HG03521 (cell line): Measurements from ENCODE around the gene LLGL2.

Experiments used
- ATAC-seq: cut with Tn5 transposase; IDR thresholded peaks from one replicate; pipeline ENCODE4 v1.9.1; 2021; ENCODE audit warnings: mild to moderate bottlenecking, moderate library complexity; ENCODE audit not compliant: unreplicated experiment

Gene LLGL2

DNA sequence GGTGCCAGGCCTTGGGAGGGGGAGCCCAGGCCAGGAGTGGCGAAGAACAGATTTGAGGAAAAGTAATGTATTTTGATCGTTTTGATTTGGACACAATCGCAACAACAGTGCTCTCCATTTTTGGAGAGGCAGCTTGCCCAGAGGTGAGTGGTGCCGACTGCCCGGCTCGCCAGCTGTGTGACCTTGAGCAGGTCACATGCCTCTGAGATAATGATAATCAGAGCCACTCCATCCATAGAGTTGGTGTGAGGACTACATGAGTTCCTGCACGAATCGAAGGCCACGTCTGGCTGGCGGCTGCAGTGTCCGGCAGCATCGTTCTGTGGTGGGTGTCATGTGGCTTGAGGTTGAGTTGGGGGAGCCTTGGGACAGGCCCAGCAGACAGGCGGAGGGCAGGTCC, 20.7 kb downstream of the LLGL2 start:
- ATAC-seq, result no peak

DNA sequence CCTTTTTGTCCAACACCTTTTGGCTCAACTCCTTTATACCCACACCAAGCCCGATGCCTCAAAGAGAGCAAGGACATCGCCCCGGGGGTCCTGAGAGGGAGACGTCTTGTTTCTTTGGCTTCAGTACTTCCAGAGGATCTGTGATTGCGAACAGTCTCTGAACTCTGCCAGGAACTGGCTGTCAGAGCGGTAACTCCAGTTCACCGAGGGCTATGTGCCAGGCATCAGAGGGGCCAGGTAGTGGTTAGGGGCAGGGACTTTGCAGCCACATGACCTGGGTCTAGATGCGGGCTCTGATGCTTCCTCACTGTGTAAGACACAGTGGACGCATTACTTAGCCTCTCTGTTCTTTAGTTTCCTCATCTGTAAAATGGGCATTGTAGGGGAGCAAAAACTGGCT, 21.6 kb downstream of the LLGL2 start:
- ATAC-seq, result no peak

DNA sequence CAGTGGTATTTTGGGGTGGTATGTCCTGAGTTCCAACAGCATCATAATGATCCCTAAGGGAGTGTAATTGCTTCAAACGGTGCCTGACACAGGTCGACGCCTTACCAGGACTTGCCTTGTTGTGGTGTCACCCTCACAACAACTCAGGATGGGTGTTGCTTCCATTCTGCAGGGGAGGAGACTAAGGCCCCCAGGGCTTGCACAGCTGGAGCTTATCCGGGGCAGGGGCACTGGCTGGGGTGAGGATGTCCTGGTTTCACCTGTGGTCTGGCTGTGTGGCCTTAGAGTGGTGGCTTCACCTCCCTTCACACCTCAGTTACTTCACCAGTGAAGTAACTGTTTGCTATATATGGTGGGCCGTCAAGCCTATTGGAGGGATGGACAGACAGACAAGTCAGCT, 23.3 kb downstream of the LLGL2 start:
- no peak for ATAC-seq

DNA sequence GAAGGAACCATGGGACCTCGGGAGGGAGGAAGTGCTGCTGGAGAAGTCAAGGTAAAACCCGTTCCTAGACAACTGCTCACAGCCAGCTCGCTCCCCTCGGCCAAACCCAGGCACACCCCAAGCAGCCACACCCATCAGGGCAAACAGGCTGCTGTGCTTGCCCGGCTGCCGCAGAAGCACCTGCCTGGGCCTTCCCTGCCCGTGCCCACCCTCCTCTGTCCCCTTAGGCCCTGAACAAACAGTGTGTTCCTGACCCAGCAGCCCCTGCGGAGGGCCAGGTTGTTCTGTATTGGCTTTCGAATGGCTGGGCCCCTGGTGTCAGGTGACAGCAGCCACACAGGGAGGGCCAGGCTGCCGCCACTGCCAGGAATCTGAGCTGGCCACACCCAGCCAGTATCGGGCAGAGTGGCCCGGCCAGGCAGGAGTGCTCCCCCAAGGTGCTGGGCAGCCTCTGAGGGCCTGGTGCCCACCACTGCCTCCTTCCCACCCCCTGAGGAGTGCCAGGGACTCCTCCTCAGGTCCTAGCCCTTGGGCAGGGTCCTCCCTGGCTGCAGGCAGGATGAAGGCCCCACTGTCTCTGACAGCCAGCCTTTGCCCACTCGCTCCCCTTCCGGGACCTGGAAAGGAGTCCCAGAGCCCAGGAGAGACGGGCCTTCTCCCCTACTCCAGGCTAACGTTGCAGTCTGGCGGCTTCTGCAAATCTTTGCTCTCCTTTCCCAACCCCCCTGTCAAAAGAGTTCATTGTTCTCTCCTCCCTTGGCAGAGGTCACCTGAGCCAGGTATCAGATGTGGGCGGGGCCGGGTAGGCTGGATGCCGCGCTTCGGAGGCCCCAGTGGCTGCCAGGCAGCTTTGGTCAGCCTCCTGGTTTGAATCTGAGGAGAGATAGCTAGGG, 24.0 kb downstream of the LLGL2 start:
- ATAC-seq, result no peak

DNA sequence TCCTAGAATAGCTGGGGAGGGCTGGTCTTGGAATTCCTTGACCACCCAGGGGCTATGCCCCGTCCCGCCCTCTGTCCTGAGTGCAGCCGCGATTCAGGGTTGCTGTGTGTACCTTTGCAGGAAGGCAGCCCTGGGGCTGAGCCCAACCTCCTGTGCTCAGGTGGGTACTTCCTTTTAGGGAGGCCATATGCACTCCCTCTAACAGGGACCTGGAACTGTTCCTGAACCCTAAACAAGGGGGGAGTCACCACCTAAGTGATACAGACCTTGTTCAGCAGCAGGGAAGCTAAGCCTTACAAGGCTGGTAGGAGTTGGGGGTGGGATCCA, 24.6 kb downstream of the LLGL2 start:
- ATAC-seq, result no peak

DNA sequence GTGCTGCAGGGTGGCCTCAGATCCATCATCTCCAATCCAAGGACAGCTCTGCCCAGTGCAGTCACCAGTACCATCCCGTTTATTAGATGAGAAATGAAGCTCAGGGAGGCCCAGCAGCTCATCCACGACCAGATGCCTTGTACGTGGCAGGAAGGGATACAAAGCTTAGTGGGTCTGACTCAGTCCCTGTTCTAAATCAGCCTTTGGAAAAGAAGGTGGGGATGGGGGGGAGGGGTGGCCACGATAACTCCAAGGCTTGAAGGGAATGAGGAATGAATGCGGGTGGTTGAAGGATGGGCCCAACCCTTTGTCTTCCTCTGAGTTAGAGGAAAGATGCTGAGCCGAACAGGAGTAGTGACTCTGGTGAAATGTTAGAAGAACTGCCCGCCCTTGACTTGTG, 25.8 kb downstream of the LLGL2 start:
- ATAC-seq, result no peak

DNA sequence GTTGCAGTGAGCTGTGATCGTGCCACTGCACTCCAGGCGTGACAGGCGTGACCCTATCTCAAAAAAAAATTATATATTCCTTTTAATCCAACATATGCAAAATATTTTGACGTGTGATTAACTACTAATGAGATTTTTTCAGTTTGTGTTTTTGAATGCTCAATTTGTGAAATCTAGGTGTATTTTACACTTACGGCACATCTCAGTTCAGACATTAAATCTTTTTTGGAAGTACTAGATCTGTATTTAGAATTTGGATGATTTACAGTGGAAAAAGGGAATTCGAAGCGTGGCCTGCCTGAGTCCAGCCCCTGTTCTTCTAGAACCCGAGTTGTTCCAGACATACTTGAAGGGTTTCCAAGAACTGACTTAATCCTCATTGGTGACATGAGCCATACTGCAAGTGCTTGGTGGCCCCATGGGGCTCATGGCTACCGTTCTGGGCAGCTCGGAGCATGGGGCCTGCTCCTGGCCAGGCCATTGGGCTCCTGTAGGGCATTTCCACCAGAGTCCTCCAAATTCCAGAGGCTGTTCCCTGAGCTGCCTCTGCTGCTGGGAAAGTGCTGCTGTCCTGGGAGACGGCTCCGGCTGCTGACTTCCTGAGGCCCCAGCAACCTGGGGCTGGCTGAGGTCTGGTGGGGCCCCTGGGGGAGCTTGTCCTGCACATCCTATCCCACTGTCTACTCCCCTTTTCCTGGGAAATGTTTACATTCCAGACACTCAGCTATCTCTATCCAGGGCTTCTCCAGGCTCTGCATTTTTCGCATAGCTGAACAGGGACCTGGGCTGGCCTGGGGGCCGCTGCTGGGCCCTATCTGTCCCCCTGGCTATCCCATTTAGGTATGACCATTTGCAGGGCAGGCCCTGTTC, 27.2 kb downstream of the LLGL2 start:
- ATAC-seq, result no peak

DNA sequence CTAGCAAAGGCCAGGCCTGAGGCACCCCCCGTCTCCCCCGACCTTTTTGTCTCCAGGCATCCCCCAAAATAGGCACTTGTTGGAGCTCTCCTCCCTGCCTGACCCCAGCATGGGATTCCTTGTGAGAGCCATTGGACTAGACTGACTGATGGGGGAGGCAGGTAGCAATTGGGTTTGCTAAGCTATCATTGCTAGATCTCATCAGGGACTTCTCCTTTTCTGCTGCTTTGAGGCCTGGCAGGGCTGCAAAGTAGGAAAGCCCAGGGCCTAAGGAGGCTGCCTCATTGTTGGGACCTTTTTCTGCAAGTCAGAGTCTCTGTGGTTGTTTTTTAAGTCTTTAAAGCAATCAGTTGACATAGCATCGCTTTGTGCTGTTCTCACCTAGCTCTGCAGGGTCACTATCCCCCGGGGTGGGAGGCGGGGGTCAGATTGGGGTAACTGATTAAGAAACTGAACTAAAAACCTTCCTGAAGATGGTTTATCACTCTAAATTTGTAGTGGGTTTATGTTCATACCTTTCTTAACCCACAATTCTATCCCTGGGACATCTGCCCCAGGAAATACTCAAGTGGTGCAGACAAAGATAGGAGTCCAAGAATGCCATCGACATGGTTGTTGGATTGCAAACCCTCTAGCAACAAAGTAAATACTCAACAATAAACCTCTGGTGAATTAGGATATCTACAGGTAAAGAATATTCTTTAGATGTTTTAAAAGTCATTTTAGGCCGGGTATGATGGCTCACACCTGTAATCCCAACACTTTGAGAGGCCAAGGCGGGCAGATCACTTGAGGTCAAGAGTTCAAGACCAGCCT, 28.0 kb downstream of the LLGL2 start:
- ATAC-seq, result no peak

DNA sequence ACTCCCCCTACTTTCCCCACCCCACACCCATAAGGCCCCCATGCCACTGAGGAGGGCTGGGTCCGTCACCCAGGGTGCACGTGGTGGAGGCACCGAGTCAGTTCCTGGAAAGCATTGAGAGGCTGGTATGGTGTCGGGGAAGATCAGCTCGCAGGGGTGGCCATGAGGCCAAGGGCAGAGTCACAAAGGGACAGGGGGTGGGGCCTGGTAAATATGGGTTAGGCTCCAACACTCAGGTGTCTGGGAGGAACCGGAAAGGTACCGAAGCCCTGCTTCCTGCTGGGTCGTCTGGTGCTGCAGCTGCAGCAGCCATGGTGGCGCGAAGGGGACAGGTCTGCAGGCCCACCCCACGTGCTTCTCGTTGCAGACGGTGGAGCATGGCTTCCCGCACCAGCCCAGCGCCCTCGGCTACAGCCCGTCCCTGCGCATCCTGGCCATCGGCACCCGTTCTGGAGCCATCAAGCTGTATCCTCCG, 30.2 kb downstream of the LLGL2 start:
- no peak for ATAC-seq

DNA sequence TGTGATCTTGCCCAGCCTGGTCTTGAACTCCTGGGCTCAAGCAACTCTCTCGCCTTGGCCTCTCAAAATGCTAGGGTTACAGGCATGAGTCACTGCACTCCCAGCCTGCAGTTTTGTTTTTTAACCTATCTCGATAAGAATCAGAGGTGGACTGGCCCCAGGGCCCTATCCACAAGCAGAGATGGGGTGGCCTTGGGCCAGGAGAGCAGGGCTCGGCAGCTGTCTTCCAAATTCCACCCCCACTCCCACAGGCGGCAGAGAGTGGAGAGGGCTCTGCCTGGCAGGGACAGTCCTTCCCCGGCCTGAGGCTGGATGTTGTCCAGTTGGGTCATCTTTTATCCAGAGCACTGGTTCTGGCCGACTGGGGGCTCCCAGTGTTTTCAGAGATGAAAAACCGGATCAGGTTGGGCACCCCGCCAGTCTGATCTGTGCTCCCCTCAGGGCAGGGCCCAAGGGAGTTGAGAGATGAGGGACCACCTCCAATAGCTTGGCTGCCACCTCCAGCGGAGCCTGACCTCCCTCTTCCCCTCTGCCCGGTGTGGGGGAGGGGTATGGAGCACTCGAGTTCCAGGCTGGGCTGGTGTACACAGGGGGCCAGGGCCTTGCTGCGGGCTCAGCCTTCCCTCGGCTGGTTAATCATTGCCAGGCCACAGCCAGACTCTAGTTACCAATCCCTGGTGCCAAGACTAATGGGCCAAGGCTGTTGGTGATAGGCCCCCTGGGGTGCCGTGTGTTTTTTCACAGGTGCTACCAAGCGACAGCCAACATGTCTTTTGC, 31.8 kb downstream of the LLGL2 start:
- no peak for ATAC-seq

DNA sequence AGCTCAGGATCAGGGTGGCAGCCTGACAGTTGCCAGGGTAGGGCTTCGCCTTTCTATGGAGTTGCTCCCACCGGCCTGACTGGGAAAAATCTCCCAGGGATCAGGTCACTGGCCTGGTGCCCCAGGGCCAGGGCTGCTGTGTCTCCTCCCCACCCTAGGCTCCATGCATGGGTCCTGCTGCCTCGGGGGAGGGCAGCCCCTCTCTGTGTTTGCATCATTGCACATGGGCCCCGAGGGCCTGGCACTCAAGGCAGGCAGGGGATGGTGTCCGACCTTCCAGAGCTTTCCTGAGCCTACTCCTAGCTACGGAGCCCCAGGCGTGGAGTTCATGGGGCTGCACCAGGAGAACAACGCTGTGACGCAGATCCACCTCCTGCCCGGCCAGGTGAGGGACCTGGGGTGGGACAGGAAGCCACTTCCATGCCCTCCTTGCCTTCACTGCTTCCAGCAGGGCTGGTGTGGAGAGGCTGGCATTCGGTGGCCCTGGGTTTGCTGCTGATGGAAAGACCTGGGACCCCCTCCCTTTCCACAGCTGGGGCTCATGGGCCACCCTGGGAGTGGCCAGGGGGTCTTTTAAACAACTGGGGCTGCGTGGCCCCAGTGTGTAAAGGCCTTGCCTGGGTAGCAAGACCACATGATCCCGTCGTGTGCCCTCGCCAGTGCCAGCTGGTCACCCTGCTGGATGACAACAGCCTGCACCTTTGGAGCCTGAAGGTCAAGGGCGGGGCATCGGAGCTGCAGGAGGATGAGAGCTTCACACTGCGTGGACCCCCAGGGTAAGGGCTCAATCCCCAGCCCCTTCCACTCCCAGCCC, 32.6 kb downstream of the LLGL2 start:
- ATAC-seq, result no peak

DNA sequence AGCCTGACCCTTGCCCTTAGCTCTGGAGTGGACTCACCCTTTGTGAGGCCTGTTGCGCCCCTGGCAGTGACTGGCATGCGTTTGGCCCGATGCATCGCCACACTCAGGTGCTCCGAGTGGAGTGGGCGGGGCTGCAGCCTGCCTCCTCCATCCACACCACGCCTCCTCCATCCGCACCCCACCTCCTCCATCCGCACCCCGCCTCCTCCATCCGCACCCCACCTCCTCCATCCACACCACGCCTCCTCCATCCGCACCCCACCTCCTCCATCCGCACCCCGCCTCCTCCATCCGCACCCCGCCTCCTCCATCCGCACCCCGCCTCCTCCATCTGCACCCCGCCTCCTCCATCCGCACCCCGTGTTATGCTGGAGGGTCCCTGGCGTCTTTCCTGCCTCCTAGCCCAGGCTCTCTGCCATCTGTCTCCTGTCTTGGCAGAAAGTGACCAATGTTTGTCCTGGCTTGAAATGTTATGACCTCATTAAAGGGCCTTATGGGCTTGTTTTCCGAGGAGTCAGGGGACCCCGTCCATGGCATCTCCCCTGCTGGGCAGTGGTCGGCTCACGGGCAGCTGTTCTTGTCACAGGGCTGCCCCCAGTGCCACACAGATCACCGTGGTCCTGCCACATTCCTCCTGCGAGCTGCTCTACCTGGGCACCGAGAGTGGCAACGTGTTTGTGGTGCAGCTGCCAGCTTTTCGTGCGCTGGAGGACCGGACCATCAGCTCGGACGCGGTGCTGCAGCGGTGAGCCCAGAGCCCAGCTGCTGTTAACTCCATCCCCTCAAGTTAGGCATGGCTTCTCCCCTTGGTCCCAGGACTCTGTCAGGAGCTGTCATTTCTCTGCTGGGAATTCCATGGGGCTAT, 33.4 kb downstream of the LLGL2 start:
- no peak for ATAC-seq

DNA sequence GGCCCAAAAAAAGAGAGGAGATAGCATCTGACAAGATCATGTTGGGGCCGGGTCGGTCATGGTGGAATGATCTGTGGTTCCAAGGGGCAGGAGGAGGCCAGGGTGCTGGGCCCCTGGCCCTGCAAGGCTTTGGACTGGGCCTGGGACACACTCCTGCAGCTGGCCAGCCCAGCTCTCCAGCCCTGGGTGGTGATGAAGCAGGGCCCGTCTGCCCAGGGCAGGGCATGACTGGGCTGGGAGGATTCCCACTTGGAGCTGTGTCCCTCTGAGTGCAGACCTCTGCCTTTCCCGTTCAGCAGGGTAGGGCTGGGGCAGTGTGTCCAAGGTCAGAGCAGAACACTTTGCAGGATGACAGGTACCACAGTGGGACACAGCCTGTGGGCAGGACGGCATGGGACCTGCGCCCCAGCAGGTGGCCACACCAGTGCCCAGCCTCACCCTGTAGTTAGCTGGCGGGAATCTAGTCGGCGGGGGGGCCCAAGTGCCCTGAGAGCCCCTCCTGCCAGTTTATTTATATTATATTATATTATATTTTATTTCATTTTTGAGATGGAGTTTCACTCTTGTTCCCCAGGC, 34.5 kb downstream of the LLGL2 start:
- ATAC-seq, result no peak

DNA sequence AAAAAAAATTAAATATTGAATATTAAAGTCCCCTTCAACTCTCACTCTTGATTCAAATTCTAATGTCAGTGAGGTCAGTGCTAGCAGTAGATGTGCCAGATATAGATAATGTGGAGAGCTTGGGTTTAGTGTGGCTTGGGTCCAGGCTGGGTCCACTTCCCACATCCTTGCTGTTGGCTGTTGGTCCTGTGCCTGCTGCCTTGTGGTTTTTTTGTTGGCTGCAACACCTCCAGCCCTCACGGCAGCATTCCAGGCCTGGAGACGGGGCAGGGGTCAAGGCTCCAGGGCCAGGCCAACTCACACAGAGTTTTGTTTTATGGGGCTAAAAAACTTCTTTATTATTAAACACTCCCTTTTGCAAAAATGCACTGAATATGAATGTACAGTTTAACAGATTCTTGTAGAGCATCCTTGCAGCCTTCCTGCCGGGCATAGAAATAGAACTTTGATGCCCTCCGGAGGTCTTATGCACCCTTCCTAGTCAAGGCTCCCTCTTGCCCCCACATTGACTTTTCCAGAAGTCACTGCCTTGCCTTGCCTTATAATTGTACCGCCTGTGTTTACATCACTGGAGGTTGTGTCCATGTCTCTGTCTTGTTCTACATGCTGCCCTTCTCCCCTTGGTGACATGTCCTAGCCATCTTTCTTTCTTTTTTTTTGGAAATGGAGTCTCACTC, 36.6 kb downstream of the LLGL2 start:
- ATAC-seq, result no peak

DNA sequence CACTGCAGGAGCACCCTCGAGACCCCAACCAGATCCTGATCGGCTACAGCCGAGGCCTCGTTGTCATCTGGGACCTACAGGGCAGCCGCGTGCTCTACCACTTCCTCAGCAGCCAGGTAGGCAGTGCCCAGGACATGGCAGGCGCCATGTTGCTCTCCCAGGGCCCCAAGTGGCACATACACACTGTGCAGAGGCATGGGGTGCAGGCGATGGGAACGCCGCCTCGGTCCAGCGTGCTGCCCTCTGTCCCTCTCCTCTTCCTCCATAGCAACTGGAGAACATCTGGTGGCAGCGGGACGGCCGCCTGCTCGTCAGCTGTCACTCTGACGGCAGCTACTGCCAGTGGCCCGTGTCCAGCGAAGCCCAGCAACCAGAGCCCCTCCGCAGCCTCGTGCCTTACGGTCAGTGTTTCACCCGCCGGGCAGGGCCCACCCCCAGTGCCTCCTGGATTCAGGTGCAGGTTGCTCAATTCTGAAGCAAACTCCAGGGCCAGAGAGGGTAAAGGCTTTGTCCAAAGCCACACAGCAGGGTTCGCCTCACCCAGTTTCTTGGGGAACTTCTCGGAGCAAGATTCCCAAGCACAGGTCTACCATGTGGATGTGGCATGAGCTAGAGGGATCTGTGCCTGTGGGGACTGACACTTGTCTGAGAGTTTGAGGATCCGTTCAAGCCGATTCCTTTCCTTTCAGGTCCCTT, 37.7 kb downstream of the LLGL2 start:
- ATAC-seq, result no peak

DNA sequence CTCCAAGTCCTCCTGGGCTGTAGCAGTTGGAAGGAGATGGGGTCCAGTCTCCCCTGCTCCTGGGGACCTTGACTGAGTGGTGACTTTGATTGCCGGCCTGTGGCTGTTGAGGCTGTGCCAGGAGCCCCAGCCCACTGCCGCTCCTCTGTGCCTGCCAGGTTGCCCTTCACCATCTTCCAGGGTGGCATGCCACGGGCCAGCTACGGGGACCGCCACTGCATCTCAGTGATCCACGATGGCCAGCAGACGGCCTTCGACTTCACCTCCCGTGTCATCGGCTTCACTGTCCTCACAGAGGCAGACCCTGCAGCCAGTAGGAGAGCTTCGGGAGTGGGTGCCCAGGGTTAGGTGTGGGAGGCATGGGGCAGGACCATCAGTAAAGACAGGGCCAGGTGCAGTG, 38.7 kb downstream of the LLGL2 start:
- no peak for ATAC-seq

DNA sequence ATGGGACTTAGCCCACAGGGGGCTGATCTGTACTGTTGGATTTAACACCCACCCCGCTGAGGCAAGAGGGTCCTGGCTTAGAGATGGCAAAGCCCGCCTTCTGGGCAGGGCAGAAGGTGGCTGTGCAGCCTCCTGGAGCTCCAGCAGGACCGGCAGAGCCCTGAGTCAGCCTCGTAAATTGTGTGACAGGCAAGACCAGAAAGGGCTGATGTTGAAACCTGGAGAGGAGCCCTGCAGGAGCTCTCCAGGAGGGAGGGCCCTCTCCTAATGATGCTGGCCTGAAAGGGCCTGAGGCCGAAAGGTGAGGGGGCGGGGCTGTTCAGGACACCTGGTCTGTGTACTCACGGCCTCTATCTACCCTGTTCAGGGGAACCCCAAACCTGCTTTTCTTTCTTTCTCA, 39.6 kb downstream of the LLGL2 start:
- no peak for ATAC-seq
